Keratinocyte (primary cell): ENCODE results near the gene ZNF440.
"Not testable (repeated sequence)": the region's sequence is repeated elsewhere in the genome, so short reads cannot be mapped to it uniquely, and the experiment has no call there.

Source experiments
- EZH2 ChIP-seq: IDR thresholded peaks from one replicate; pipeline ENCODE4 v1.6.1; 2012; ENCODE audit warnings: inconsistent platforms, mild to moderate bottlenecking, low read length, moderate library complexity
- TF ChIP-seq, protein P1 (sequence below), 3 experiments: IDR thresholded peaks in 1 of 3; conservative IDR thresholded peaks in 1 of 3; optimal IDR thresholded peaks in 1 of 3; 2 replicates in 2 of 3; 3 replicates in 1 of 3; pipeline versions ENCODE3 to v1.5.1; 2011; ENCODE audit warnings: low read length in 3 of 3, mild to moderate bottlenecking in 3 of 3, moderate library complexity in 2 of 3, control low read depth in 1 of 3, inconsistent platforms in 1 of 3; ENCODE audit not compliant: insufficient read depth in 2 of 3; ENCODE audit errors: extremely low read depth in 1 of 3

DNA sequence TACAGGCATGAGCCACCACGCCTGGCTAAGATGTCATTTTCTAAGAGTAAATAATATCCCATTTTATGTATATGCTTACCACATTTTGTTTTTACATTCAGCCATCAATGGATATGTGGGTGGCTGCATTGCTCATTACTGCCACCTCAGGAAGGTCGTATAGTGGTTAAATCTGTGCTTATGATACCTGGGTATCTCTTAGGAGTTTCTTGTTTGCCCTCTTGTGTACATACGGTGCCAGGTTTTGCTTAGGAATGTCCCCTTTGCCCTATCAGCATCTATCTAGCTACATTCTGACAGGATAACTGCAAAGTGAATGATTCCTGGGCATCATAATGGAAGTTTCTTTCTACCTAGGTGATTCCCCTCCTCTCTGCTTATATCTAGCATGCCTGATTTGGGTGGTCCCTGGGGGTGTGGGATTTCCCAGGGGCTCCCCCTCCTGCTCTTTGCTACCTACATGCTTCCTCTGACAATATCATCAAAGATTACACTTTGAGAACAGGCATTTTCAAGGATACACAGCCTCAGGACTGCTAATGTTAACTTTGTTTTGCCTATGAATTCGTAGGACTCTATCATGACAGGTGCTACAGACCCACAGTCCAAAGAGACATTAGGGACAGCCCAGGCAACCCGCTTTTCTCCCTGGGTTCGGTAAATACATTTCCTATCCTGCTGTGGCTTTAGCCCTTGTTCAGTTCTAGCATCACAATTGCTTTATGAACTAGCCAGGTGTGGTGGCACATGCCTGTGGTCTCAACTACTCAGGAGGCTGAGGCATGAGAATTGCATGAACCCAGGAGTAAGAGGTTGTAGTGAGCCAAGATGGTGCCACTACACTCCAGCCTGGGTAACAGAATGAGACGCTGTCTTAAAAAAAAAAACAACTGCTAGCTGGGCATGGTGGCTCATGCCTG, 15.1 kb downstream of the ZNF440 start:
- TF ChIP-seq EZH2, result not testable (repeated sequence)
- TF ChIP-seq, protein P1, sequence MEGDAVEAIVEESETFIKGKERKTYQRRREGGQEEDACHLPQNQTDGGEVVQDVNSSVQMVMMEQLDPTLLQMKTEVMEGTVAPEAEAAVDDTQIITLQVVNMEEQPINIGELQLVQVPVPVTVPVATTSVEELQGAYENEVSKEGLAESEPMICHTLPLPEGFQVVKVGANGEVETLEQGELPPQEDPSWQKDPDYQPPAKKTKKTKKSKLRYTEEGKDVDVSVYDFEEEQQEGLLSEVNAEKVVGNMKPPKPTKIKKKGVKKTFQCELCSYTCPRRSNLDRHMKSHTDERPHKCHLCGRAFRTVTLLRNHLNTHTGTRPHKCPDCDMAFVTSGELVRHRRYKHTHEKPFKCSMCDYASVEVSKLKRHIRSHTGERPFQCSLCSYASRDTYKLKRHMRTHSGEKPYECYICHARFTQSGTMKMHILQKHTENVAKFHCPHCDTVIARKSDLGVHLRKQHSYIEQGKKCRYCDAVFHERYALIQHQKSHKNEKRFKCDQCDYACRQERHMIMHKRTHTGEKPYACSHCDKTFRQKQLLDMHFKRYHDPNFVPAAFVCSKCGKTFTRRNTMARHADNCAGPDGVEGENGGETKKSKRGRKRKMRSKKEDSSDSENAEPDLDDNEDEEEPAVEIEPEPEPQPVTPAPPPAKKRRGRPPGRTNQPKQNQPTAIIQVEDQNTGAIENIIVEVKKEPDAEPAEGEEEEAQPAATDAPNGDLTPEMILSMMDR (optimal IDR thresholded peaks at IDR 0.05 in 1 of 3, IDR thresholded peaks at IDR 0.05 in 1 of 3, conservative IDR thresholded peaks at IDR 0.05 in 1 of 3; ENCODE audit: extremely low read depth in 1 of 3, insufficient read depth in 2 of 3, low read length in 3 of 3), result not testable (repeated sequence)
